Naive thymus-derived CD4-positive, alpha-beta T cell (primary cell): ENCODE measurements around the gene OTULINL. TPM values are rescaled to one million over a fixed set of nuclear protein-coding genes. Genes with fewer than 3 reads are reported as not detected.
A peak's percentile ranks its signal among the peaks of the same experiment; 100 is the strongest.

Experiments
- ATAC-seq: fragments of 150-1000 bp; cut with Tn5 transposase; 2 replicates; pipeline ENCODE4 v1.10.0; 2021; ENCODE audit warnings: mild to moderate bottlenecking, moderate library complexity
- CTCF ChIA-PET: fragments of 350-600 bp; sonication (Branson Sonifier 250); formaldehyde crosslinking; loops from one replicate; lab custom pipeline; 2021; ENCODE audit warnings: antibody characterized with exemption; lab: Charles Lee
- POLR2A ChIA-PET: fragments of 350-600 bp; sonication (Branson Sonifier 250); formaldehyde crosslinking; loops from one replicate; lab custom pipeline; 2021; ENCODE audit warnings: antibody characterized with exemption, inconsistent platforms; lab: Charles Lee
- DNase-seq, 9 donors: peaks; one replicate each; pipeline versions ENCODE4 v3.0.0 to v3.0.0-alpha.2; 2020 to 2022; ENCODE audit warnings: mixed read lengths in 1 of 9
- H3K27ac ChIP-seq: one replicate; pipeline ENCODE4 v1.7.0; 2013; ENCODE audit warnings: mild to moderate bottlenecking, low read depth, low read length, moderate library complexity
- H3K27me3 ChIP-seq, 2 donors: one replicate each; pipeline ENCODE4 v1.7.0; 2013; ENCODE audit warnings: low read length in 2 of 2, mild to moderate bottlenecking in 2 of 2, moderate library complexity in 2 of 2; ENCODE audit not compliant: control insufficient read depth in 2 of 2, insufficient read depth in 2 of 2
- H3K36me3 ChIP-seq, 3 experiments: 1 replicate in 2 of 3; 2 replicates in 1 of 3; pipeline ENCODE4 v1.7.0; 2013; ENCODE audit warnings: low read length in 3 of 3, mild to moderate bottlenecking in 3 of 3, moderate library complexity in 1 of 3; ENCODE audit not compliant: insufficient read depth in 3 of 3, control insufficient read depth in 2 of 3
- H3K4me1 ChIP-seq, 2 donors: one replicate each; pipeline ENCODE4 v1.7.0; 2013; ENCODE audit warnings: low read length in 2 of 2, mild to moderate bottlenecking in 2 of 2, moderate library complexity in 1 of 2; ENCODE audit not compliant: control insufficient read depth in 2 of 2, insufficient read depth in 2 of 2
- H3K4me3 ChIP-seq: 2 replicates; pipeline ENCODE4 v1.7.0; 2013; ENCODE audit warnings: mild to moderate bottlenecking, low read length
- H3K9me3 ChIP-seq, 3 experiments: 1 replicate in 2 of 3; 2 replicates in 1 of 3; pipeline ENCODE4 v1.7.0; 2013; ENCODE audit warnings: low read length in 3 of 3; ENCODE audit not compliant: control insufficient read depth in 2 of 3
- H3K27ac Mint-ChIP-seq, 9 donors: one replicate each; pipeline ENCODE4 v1.8.0; 2020 to 2022; ENCODE audit warnings: mixed read lengths in 9 of 9, mild to moderate bottlenecking in 8 of 9, moderate library complexity in 5 of 9, inconsistent platforms in 2 of 9
- H3K27me3 Mint-ChIP-seq, 5 donors: one replicate each; pipeline ENCODE4 v1.8.0; 2021 to 2022; ENCODE audit warnings: mixed read lengths in 5 of 5, mild to moderate bottlenecking in 1 of 5
- H3K36me3 Mint-ChIP-seq, 5 donors: one replicate each; pipeline ENCODE4 v1.8.0; 2020 to 2022; ENCODE audit warnings: mixed read lengths in 5 of 5, mild to moderate bottlenecking in 3 of 5, inconsistent platforms in 1 of 5
- H3K4me1 Mint-ChIP-seq, 7 donors: one replicate each; pipeline ENCODE4 v1.8.0; 2020 to 2022; ENCODE audit warnings: mixed read lengths in 7 of 7, mild to moderate bottlenecking in 3 of 7, inconsistent platforms in 1 of 7
- H3K4me3 Mint-ChIP-seq, 10 donors: one replicate each; pipeline ENCODE4 v1.8.0; 2020 to 2022; ENCODE audit warnings: mild to moderate bottlenecking in 10 of 10, mixed read lengths in 10 of 10, moderate library complexity in 6 of 10, inconsistent platforms in 2 of 10
- H3K9me3 Mint-ChIP-seq, 11 donors: one replicate each; pipeline ENCODE4 v1.8.0; 2020 to 2022; ENCODE audit warnings: mixed read lengths in 11 of 11, mild to moderate bottlenecking in 4 of 11, inconsistent platforms in 1 of 11, moderate library complexity in 1 of 11
- intact Hi-C, 2 donors: fragments of 100-400 bp; cut with micrococcal nuclease; formaldehyde crosslinking; loops; one replicate each; pipeline ENCODE4 v1.15.1; 2023
- polyA plus RNA-seq, 2 donors: library from polyadenylated mRNA; unstranded; fragments of 300-500 nt; fragmentation: Illumina TruSeq; gene quantifications; one replicate each; pipeline ENCODE4 v1.2.3, GENCODE V29; 2021
- total RNA-seq, 6 experiments: library from RNA in 5 of 6; stranded (reverse) in 5 of 6; gene quantifications; 1 replicate in 5 of 6; 2 replicates in 1 of 6; pipeline ENCODE4 v1.2.3 and lab custom pipeline; 2021 to 2026

The OTULINL gene
- total and polyA plus RNA-seq, 7 experiments from 2014 or later: 25.7 to 44.7 (median 31.9) TPM

DNA sequence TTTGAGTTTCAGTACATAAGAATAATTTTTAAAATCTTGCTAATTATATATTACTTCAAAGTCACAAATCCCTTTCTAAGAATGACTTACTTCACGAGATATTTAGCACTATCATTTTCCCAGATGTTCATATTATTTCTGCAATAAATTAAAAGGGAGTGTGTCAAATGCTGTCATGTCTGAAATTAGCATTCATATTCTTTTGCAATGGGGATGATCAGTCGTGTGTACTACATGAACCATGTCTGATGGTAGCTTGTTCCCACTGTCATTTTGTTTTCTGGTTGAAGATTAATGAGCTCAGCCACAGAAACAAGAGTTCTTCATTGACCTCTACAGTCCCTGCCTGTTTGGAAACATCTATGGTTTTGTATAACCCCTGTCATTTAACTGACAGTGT is 30.1 kb downstream of the OTULINL start:
- Mint-ChIP-seq H3K27me3 (no peaks in the 10 kb centered on the region), H3K9me3 (peaks cover 0 to 2% (median 0%) of the 10 kb centered on the region in 11 donors), H3K36me3 (peaks cover 21 to 72% (median 58%) of the 10 kb centered on the region in 5 donors), H3K4me3 (no peak overlapping the region), H3K27ac (no peak overlapping the region), H3K4me1 (peaks cover 0 to 10% (median 0%) of the 10 kb centered on the region in 7 donors)
- no peaks in the 10 kb centered on the region for H3K27me3 ChIP-seq
- CTCF ChIA-PET: no interaction called here
- peaks cover 0 to 54% (median 6%) of the 10 kb centered on the region in 3 experiments for H3K36me3 ChIP-seq
- intact Hi-C loops: no loop called here
- ATAC-seq: no peak
- no peak overlapping the region for H3K27ac ChIP-seq
- H3K9me3 ChIP-seq: no peaks in the 10 kb centered on the region
- DNase-seq: no peak
- no peaks in the 10 kb centered on the region for H3K4me1 ChIP-seq
- POLR2A ChIA-PET: no interaction called here
- H3K4me3 ChIP-seq: no peak overlapping the region

DNA sequence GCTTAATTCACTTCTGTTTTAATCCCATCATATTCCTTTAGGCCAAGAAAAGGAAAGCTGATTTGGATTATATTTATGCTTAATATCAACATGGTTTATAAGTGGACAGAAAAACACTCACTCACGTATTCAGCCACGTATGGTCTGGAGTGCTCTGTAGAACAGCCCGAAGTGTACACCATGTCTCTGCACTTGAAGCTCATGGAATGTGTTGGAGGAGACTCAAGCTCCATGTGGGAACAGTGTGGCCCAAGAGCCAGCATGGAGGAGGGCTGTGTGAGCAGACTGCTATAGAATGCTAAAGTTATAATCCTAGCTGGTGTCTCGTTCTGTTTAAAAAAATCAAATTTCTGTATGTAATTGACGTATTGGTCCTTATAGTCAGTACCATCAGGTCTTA is 32.9 kb downstream of the OTULINL start:
- Mint-ChIP-seq H3K4me1 (peaks cover 0 to 4% (median 0%) of the 10 kb centered on the region in 7 donors), H3K9me3 (peaks cover 0 to 2% (median 0%) of the 10 kb centered on the region in 11 donors), H3K4me3 (no peak overlapping the region), H3K27ac (no peak overlapping the region), H3K36me3 (peaks cover 20 to 63% (median 58%) of the 10 kb centered on the region in 5 donors), H3K27me3 (no peaks in the 10 kb centered on the region)
- Histone ChIP-seq H3K27me3 (no peaks in the 10 kb centered on the region), H3K27ac (no peak overlapping the region), H3K4me1 (no peaks in the 10 kb centered on the region), H3K4me3 (no peak overlapping the region), H3K9me3 (no peaks in the 10 kb centered on the region), H3K36me3 (peaks cover 0 to 33% (median 6%) of the 10 kb centered on the region in 3 experiments)
- DNase-seq (no peak), ATAC-seq (no peak)
- ChIA-PET CTCF (interaction anchor here (0.8 to 1.3 kb wide), 2 partner anchors 32 to 34 kb away, joined by 3 to 4 read pairs; no protein-coding TSS in a partner anchor), POLR2A (no interaction called here)
- intact Hi-C loops: no loop called here

DNA sequence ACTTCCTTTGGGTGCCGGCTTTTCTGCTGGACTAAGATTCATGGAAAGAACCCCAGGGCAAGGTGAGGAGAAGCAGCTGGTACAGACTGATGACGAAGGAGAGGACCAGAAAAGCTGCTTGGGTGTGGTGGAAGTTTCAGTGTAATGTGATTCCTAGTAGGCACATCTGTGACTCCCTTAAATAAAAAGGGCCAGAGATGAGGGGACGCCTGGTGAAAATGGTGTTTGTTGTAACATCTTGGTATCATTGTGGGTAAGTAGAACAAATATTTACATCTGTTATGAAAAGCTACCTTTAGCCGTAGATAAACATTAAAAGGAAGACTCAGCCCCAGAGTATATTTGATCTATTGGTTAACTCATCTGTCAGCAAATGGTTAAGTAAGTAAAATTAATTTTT is 33.8 kb downstream of the OTULINL start:
- H3K36me3 ChIP-seq: peaks cover 0 to 27% (median under 1%) of the 10 kb centered on the region in 3 experiments
- Mint-ChIP-seq H3K9me3 (peaks cover 0 to 8% (median 2%) of the 10 kb centered on the region in 11 donors), H3K36me3 (peaks cover 16 to 59% (median 55%) of the 10 kb centered on the region in 5 donors), H3K4me1 (peaks cover 0 to 4% (median 0%) of the 10 kb centered on the region in 7 donors), H3K27ac (no peak overlapping the region), H3K4me3 (no peak overlapping the region), H3K27me3 (no peaks in the 10 kb centered on the region)
- ATAC-seq: no peak
- no peak overlapping the region for H3K4me3 ChIP-seq
- ChIA-PET POLR2A (no interaction called here), CTCF (interaction anchor here (0.6 to 1.1 kb wide), 2 partner anchors 33 to 226 kb away, joined by 3 read pairs; no protein-coding TSS in a partner anchor)
- H3K9me3 ChIP-seq: no peaks in the 10 kb centered on the region
- H3K4me1 ChIP-seq: no peaks in the 10 kb centered on the region
- intact Hi-C loops: no loop called here
- DNase-seq: no peak
- H3K27ac ChIP-seq: no peak overlapping the region
- no peaks in the 10 kb centered on the region for H3K27me3 ChIP-seq

DNA sequence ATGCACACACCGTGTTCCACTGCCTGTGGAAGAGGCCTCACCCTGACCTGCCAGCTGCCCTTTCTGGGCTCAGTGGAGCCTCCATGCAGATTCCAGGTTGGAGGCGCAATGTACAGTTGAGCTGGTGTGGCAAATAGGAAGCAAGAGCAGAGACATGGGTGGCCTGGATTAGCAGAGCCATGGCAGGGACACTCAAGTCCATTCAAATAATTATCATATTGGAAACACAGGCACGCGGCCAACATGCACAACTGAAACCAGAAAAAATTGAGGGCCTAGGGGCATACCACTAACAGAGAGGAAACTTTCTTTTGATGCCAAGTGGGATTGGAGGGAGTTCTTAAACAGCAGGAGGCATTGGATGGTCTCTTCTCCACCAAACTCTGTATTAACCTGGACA is 35.8 kb downstream of the OTULINL start:
- no peak overlapping the region for H3K4me3 ChIP-seq
- ChIA-PET POLR2A (no interaction called here), CTCF (no interaction called here)
- H3K27me3 ChIP-seq: no peaks in the 10 kb centered on the region
- no peaks in the 10 kb centered on the region for H3K4me1 ChIP-seq
- H3K27me3 Mint-ChIP-seq: no peaks in the 10 kb centered on the region
- DNase-seq: no peak
- H3K27ac ChIP-seq: no peak overlapping the region
- no peak overlapping the region for H3K4me3 Mint-ChIP-seq
- H3K27ac Mint-ChIP-seq: no peak overlapping the region
- H3K4me1 Mint-ChIP-seq: peaks cover 0 to 4% (median 0%) of the 10 kb centered on the region in 7 donors
- intact Hi-C loops: no loop called here
- H3K36me3 Mint-ChIP-seq: peaks cover 15 to 62% (median 57%) of the 10 kb centered on the region in 5 donors
- ATAC-seq: no peak
- H3K36me3 ChIP-seq: peaks cover 0 to 20% (median 0%) of the 10 kb centered on the region in 3 experiments
- H3K9me3 Mint-ChIP-seq: peaks cover 5 to 26% (median 12%) of the 10 kb centered on the region in 11 donors
- H3K9me3 ChIP-seq: peaks cover 0 to 14% (median 0%) of the 10 kb centered on the region in 3 experiments

DNA sequence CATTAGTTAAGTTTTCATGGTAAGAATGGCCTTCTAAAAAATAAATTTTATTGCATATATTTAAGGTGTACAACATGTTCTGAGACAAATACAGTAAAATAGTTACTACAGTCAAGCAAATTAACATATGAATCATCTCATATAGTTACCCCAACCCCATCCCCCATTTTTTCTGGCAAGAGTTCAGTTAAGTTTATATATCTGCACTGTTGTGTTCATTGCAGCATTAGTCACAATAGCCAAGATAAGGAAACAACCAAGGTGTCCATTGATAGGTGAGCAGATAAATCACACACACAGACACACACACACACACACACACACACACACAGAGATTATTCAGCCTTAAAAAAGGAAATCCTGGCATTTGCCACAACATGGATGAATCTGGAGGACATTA is 45.7 kb downstream of the OTULINL start:
- ATAC-seq (no peak), DNase-seq (no peak)
- H3K4me1 Mint-ChIP-seq: peaks cover 0 to 2% (median 0%) of the 10 kb centered on the region in 7 donors
- no peak overlapping the region for H3K4me3 ChIP-seq
- H3K9me3 ChIP-seq: peaks cover 0 to 3% (median 0%) of the 10 kb centered on the region in 3 experiments
- no peak overlapping the region for H3K27ac ChIP-seq
- H3K36me3 ChIP-seq: no peaks in the 10 kb centered on the region
- no peak overlapping the region for H3K4me3 Mint-ChIP-seq
- H3K27ac Mint-ChIP-seq: no peak overlapping the region
- H3K4me1 ChIP-seq: no peaks in the 10 kb centered on the region
- peaks cover 0 to 5% (median 2%) of the 10 kb centered on the region in 5 donors for H3K36me3 Mint-ChIP-seq
- ChIA-PET POLR2A (no interaction called here), CTCF (no interaction called here)
- H3K27me3 Mint-ChIP-seq: no peaks in the 10 kb centered on the region
- H3K27me3 ChIP-seq: no peaks in the 10 kb centered on the region
- intact Hi-C loops: loop anchor here in 1 of 2 donors (5.0 kb wide), 1 partner anchor 45 kb away; the partner anchor contains the start of gene OTULINL
- peaks cover 0 to 9% (median 2%) of the 10 kb centered on the region in 11 donors for H3K9me3 Mint-ChIP-seq

- H3K36me3 Mint-ChIP-seq: peaks cover 0 to 5% (median 0%) of the 10 kb centered on the region in 5 donors
- POLR2A ChIA-PET: interaction anchor here (0.8 kb wide), 1 partner anchor 42 kb away, joined by 3 read pairs; no protein-coding TSS in a partner anchor
- Histone ChIP-seq H3K27me3 (no peaks in the 10 kb centered on the region), H3K27ac (no peak overlapping the region), H3K4me3 (no peak overlapping the region), H3K4me1 (no peaks in the 10 kb centered on the region), H3K9me3 (no peaks in the 10 kb centered on the region), H3K36me3 (no peaks in the 10 kb centered on the region)
- H3K27ac Mint-ChIP-seq: no peak overlapping the region
- H3K4me1 Mint-ChIP-seq: peaks cover 0 to 2% (median 0%) of the 10 kb centered on the region in 7 donors
- H3K9me3 Mint-ChIP-seq: peaks cover 0 to 8% (median 2%) of the 10 kb centered on the region in 11 donors
- H3K27me3 Mint-ChIP-seq: peaks cover 0 to 4% (median 0%) of the 10 kb centered on the region in 5 donors
- intact Hi-C loops: loop anchor here in 1 of 2 donors (2.0 to 5.0 kb wide), 2 partner anchors 34 to 46 kb away; partner anchors contain the start of gene OTULINL
- CTCF ChIA-PET: interaction anchor here (0.5 to 1.4 kb wide), 3 partner anchors 9 to 124 kb away, joined by 3 to 4 read pairs (median 3); no protein-coding TSS in a partner anchor
- H3K4me3 Mint-ChIP-seq: no peak overlapping the region
- ATAC-seq (peak; percentile 61), DNase-seq (peak in 8 of 9 donors; percentile 18 to 55 (median 38))
Observed at GRCh38 chr5:14628346-14628745, 46.8 kb downstream of the OTULINL start.
